ENCODE measurements around the gene FAM43A.

FAM43A gene

DNA sequence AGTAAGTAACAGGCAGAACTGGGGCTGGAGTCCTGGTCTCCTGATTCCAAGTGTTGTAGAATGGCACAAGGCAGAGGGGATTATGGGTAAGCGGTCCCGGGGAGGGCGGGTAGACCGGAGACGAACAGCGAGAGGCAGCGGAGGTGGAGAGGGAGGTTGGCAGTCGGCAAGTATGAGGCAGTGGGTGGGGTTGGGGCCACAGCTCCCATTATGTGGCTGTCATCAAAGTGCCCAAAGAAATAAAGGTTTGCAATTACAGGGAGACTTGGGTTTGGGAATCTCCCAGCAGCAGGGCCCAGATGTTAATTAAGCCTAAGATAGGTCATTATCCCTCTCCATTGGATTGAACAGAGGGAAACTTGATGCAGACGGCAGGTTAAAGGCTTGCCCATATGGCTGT, 16.9 kb downstream of the FAM43A start:
- no peak overlapping the region for H2AFZ ChIP-seq (ENCODE audit: low read depth)
- no peak overlapping the region for H3K4me3 ChIP-seq (IDR thresholded peaks at IDR 0.05; ENCODE audit: insufficient read depth, low read depth, low read length)
- H3K36me3 ChIP-seq (ENCODE audit: insufficient read depth), result no peaks in the 10 kb centered on the region
- no peaks in the 10 kb centered on the region for H3K4me1 ChIP-seq (ENCODE audit: low read depth, poor library complexity, severe bottlenecking)
- H4K20me1 ChIP-seq (ENCODE audit: insufficient read depth), result no peaks in the 10 kb centered on the region
- TF ChIP-seq, protein P1, sequence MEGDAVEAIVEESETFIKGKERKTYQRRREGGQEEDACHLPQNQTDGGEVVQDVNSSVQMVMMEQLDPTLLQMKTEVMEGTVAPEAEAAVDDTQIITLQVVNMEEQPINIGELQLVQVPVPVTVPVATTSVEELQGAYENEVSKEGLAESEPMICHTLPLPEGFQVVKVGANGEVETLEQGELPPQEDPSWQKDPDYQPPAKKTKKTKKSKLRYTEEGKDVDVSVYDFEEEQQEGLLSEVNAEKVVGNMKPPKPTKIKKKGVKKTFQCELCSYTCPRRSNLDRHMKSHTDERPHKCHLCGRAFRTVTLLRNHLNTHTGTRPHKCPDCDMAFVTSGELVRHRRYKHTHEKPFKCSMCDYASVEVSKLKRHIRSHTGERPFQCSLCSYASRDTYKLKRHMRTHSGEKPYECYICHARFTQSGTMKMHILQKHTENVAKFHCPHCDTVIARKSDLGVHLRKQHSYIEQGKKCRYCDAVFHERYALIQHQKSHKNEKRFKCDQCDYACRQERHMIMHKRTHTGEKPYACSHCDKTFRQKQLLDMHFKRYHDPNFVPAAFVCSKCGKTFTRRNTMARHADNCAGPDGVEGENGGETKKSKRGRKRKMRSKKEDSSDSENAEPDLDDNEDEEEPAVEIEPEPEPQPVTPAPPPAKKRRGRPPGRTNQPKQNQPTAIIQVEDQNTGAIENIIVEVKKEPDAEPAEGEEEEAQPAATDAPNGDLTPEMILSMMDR (conservative IDR thresholded peaks at IDR 0.05; ENCODE audit: low read depth, low read length), result no peak
- no peak overlapping the region for H3K27ac ChIP-seq
- no peak overlapping the region for H3K4me2 ChIP-seq
- no peak overlapping the region for H3K9ac ChIP-seq
- H3K27me3 ChIP-seq (ENCODE audit: insufficient read depth, low read depth), result no peaks in the 10 kb centered on the region
- no peaks in the 10 kb centered on the region for H3K79me2 ChIP-seq (ENCODE audit: insufficient read depth, low read depth)

DNA sequence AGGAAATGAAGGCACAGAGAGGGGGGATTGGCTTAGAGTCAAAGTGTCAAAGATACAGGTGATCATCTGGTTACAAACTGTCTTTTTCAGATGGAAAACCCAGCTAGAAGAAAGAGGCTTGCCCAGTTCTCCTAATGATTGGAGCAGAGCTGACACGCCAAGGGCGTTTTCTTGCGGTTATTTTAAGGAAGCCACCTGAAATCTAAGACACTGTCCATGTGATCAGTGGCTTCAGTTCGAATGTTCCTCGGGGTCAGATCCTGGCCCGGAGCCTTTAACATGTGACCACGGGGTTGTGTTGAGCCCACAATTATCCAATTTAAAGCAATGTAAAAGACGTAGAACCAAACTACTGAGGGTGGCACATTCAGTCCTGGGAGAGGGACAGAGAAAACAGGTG, 19.5 kb downstream of the FAM43A start:
- Histone ChIP-seq H2AFZ (ENCODE audit: low read depth) (no peak overlapping the region), H3K79me2 (ENCODE audit: insufficient read depth, low read depth) (no peaks in the 10 kb centered on the region), H3K36me3 (ENCODE audit: insufficient read depth) (no peaks in the 10 kb centered on the region), H3K4me2 (no peak overlapping the region), H3K27me3 (ENCODE audit: insufficient read depth, low read depth) (no peaks in the 10 kb centered on the region), H3K9ac (no peak overlapping the region), H4K20me1 (ENCODE audit: insufficient read depth) (no peaks in the 10 kb centered on the region), H3K4me1 (ENCODE audit: low read depth, poor library complexity, severe bottlenecking) (no peaks in the 10 kb centered on the region), H3K4me3 (IDR thresholded peaks at IDR 0.05; ENCODE audit: insufficient read depth, low read depth, low read length) (no peak overlapping the region), H3K27ac (no peak overlapping the region)
- TF ChIP-seq, protein P1 (conservative IDR thresholded peaks at IDR 0.05; ENCODE audit: low read depth, low read length), result no peak

DNA sequence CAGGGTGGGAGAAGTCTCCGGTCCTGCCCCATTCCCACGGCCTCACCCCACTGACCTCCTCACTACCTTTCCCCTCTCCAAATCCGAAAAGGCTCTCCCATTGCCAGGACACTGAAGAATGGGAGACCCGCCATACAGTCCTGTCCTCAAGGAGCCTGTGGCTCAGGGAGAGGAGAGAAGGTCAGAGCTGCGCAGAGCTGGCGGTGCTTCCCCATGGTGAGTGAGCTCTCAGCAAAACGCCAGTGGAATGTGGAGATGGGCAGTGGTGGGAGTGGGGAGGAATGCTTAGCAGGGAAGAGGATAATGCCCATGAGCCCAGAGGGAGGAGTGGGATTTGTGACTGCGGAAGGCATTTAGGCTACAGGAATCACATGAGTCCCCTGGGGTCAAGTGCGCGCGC, 20.1 kb downstream of the FAM43A start:
- no peaks in the 10 kb centered on the region for H3K79me2 ChIP-seq (ENCODE audit: insufficient read depth, low read depth)
- H3K27me3 ChIP-seq (ENCODE audit: insufficient read depth, low read depth), result no peaks in the 10 kb centered on the region
- no peak overlapping the region for H3K4me3 ChIP-seq (IDR thresholded peaks at IDR 0.05; ENCODE audit: insufficient read depth, low read depth, low read length)
- H3K36me3 ChIP-seq (ENCODE audit: insufficient read depth), result no peaks in the 10 kb centered on the region
- no peaks in the 10 kb centered on the region for H4K20me1 ChIP-seq (ENCODE audit: insufficient read depth)
- no peaks in the 10 kb centered on the region for H3K4me1 ChIP-seq (ENCODE audit: low read depth, poor library complexity, severe bottlenecking)
- no peak overlapping the region for H3K4me2 ChIP-seq
- TF ChIP-seq, protein P1 (conservative IDR thresholded peaks at IDR 0.05; ENCODE audit: low read depth, low read length), result no peak
- H3K27ac ChIP-seq, result no peak overlapping the region
- no peak overlapping the region for H3K9ac ChIP-seq
- H2AFZ ChIP-seq (ENCODE audit: low read depth), result no peak overlapping the region

DNA sequence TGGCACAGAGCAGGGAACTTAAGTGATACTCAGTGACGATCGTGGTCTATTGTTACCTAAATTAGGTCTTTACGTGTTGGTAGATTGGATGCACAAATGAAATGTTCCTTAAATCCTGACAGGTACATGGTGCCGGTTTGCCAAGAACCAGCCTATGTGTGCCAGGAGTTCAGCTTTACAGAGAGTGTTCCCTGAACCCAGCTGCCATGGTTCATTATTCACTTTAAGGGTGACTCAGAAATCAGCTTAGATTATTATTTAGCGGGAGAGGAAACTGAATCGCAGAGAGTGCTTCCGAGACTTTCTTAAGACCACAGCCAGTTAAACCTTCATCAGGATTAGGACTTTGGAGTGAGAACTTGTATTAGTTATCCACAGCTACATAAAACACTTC, 21.5 kb downstream of the FAM43A start:
- H3K4me2 ChIP-seq, result no peak overlapping the region
- H3K36me3 ChIP-seq (ENCODE audit: insufficient read depth), result no peaks in the 10 kb centered on the region
- TF ChIP-seq, protein P1 (conservative IDR thresholded peaks at IDR 0.05; ENCODE audit: low read depth, low read length), result no peak
- no peaks in the 10 kb centered on the region for H3K4me1 ChIP-seq (ENCODE audit: low read depth, poor library complexity, severe bottlenecking)
- H4K20me1 ChIP-seq (ENCODE audit: insufficient read depth), result no peaks in the 10 kb centered on the region
- no peak overlapping the region for H2AFZ ChIP-seq (ENCODE audit: low read depth)
- no peak overlapping the region for H3K27ac ChIP-seq
- H3K4me3 ChIP-seq (IDR thresholded peaks at IDR 0.05; ENCODE audit: insufficient read depth, low read depth, low read length), result no peak overlapping the region
- H3K79me2 ChIP-seq (ENCODE audit: insufficient read depth, low read depth), result no peaks in the 10 kb centered on the region
- no peaks in the 10 kb centered on the region for H3K27me3 ChIP-seq (ENCODE audit: insufficient read depth, low read depth)
- H3K9ac ChIP-seq, result no peak overlapping the region

DNA sequence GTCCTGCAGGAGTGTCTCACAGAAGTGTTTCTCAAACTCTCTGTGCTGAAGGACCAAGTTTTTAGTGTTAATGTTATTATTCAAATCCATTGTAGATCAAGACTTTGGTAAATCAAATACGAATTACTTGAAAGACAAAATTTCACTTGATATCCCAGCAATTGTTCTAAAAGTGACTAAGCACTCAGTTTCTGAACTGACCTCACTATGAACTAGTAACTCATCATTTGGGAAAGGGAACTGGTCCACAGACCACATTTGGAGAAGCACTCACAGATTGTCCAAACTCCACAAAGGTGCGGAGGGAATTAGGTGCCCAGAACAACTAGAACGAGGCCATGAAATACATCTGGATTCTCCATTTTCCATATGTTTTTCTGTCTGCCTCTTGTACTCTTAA, 25.6 kb downstream of the FAM43A start:
- no peaks in the 10 kb centered on the region for H3K4me1 ChIP-seq (ENCODE audit: low read depth, poor library complexity, severe bottlenecking)
- TF ChIP-seq, protein P1 (conservative IDR thresholded peaks at IDR 0.05; ENCODE audit: low read depth, low read length), result no peak
- no peaks in the 10 kb centered on the region for H3K79me2 ChIP-seq (ENCODE audit: insufficient read depth, low read depth)
- no peak overlapping the region for H2AFZ ChIP-seq (ENCODE audit: low read depth)
- H4K20me1 ChIP-seq (ENCODE audit: insufficient read depth), result no peaks in the 10 kb centered on the region
- no peaks in the 10 kb centered on the region for H3K36me3 ChIP-seq (ENCODE audit: insufficient read depth)
- H3K4me2 ChIP-seq, result no peak overlapping the region
- H3K4me3 ChIP-seq (IDR thresholded peaks at IDR 0.05; ENCODE audit: insufficient read depth, low read depth, low read length), result no peak overlapping the region
- no peak overlapping the region for H3K9ac ChIP-seq
- no peaks in the 10 kb centered on the region for H3K27me3 ChIP-seq (ENCODE audit: insufficient read depth, low read depth)
- no peak overlapping the region for H3K27ac ChIP-seq
